Measurements from ENCODE around the gene MTOR. TPM values are rescaled to one million over a fixed set of nuclear protein-coding genes. Genes with fewer than 3 reads are reported as not detected.

The MTOR gene
- total RNA-seq, 6 experiments from 2014 or later = 36.6 to 41.2 (median 38.2) TPM

DNA sequence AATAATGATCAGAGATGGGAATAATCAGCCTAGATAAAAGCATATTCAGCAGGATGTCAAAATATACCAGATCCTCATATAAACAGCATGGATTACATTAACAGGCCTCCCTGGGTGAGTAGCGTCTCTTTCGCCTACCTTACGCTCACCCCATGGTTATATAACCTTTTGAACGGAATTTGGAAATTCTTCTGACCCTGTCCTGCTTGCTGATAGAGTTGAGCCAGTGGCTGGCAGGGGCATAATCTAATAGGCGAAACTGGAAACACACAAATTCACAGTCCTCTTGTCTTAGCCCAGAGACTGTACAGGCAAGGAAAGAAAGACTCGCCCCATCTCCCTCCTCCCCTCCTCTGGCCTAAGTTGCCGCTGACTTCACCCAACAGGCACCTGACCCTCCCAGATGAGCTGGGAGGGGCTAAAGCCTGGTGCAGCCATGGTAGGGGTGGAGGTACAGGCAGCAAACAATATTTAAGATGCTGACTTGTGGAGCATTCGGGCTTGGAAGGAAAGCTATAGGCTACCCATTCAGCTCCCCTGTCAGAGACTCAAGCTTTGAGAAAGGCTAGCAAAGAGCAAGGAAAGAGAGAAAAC is 73.4 kb downstream of the MTOR start, which contains the start of gene ANGPTL7:
TSS of gene ANGPTL7 (plus strand) at position 498 of the 594 bp plus-strand sequence. CDS start 225 bp downstream, outside the sequence.
- H3K9me3 Mint-ChIP-seq = no peaks in the 10 kb centered on the region
- H3K4me1 Mint-ChIP-seq (ENCODE audit: low read depth) = no peaks in the 10 kb centered on the region
- H3K4me3 Mint-ChIP-seq = no peak within 1 kb of the TSS
- peaks cover 8% of the 10 kb centered on the region; the same call in 1 of the 2 replicates for H3K36me3 Mint-ChIP-seq (ENCODE audit: low read depth)
- DNase-seq = no peak
- TF ChIP-seq, protein P1, sequence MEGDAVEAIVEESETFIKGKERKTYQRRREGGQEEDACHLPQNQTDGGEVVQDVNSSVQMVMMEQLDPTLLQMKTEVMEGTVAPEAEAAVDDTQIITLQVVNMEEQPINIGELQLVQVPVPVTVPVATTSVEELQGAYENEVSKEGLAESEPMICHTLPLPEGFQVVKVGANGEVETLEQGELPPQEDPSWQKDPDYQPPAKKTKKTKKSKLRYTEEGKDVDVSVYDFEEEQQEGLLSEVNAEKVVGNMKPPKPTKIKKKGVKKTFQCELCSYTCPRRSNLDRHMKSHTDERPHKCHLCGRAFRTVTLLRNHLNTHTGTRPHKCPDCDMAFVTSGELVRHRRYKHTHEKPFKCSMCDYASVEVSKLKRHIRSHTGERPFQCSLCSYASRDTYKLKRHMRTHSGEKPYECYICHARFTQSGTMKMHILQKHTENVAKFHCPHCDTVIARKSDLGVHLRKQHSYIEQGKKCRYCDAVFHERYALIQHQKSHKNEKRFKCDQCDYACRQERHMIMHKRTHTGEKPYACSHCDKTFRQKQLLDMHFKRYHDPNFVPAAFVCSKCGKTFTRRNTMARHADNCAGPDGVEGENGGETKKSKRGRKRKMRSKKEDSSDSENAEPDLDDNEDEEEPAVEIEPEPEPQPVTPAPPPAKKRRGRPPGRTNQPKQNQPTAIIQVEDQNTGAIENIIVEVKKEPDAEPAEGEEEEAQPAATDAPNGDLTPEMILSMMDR (IDR thresholded peaks at IDR 0.05) = no peak
- peaks cover 2% of the 10 kb centered on the region; the same call in 1 of the 2 replicates for H3K27me3 Mint-ChIP-seq (ENCODE audit: insufficient read depth)
- H3K27ac Mint-ChIP-seq = no peak within 1 kb of the TSS

DNA sequence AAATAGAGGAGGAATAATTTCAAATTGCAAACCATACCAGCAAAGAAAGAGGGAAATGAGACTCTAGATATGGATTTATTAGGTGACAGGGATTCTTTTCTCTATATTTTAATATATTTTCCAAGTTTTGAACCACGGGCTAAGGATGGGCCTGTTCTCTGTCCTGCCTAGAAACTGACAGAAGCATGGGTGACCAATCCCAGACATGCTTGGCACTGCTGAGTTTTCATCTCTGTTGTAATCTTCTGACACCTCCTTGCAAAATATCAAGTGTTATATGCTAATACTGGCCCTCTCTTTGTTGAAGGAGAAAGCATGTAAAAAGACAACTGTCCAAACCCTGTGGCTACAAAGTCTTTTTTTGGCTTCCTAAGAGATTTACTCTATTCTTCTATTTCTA is 74.0 kb downstream of the MTOR start:
- TF ChIP-seq, protein P1 (IDR thresholded peaks at IDR 0.05) = no peak
- H3K9me3 Mint-ChIP-seq = no peaks in the 10 kb centered on the region
- H3K27me3 Mint-ChIP-seq (ENCODE audit: insufficient read depth) = peaks cover 2% of the 10 kb centered on the region; the same call in 1 of the 2 replicates
- no peak for DNase-seq
- H3K4me3 Mint-ChIP-seq = no peak overlapping the region
- H3K36me3 Mint-ChIP-seq (ENCODE audit: low read depth) = peaks cover 8% of the 10 kb centered on the region; the same call in 1 of the 2 replicates
- no peak overlapping the region for H3K27ac Mint-ChIP-seq
- H3K4me1 Mint-ChIP-seq (ENCODE audit: low read depth) = no peaks in the 10 kb centered on the region

DNA sequence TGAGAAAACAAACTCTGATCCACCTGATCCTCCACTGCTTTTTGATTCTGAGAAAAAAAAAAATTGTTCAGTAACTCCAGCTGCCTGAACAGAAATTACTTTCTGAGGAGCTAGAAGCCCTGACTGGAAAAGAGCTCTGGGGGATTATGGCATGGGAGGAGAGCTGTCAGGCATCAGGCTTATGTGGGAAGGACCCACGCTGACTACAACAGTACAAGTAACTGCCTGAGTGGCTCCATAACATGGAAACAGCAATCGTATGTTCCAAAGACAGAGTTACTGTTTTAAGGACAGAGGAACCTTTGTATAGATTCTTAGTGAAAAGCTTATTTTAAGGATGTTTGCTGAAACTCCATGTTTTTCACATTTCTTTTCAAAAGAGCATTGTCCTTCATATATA is 74.4 kb downstream of the MTOR start:
- no peaks in the 10 kb centered on the region for H3K4me1 Mint-ChIP-seq (ENCODE audit: low read depth)
- H3K9me3 Mint-ChIP-seq = no peaks in the 10 kb centered on the region
- H3K27me3 Mint-ChIP-seq (ENCODE audit: insufficient read depth) = peaks cover 2% of the 10 kb centered on the region; the same call in 1 of the 2 replicates
- no peak overlapping the region for H3K4me3 Mint-ChIP-seq
- peaks cover 8% of the 10 kb centered on the region; the same call in 1 of the 2 replicates for H3K36me3 Mint-ChIP-seq (ENCODE audit: low read depth)
- no peak for DNase-seq
- TF ChIP-seq, protein P1 (IDR thresholded peaks at IDR 0.05) = no peak
- H3K27ac Mint-ChIP-seq = no peak overlapping the region

DNA sequence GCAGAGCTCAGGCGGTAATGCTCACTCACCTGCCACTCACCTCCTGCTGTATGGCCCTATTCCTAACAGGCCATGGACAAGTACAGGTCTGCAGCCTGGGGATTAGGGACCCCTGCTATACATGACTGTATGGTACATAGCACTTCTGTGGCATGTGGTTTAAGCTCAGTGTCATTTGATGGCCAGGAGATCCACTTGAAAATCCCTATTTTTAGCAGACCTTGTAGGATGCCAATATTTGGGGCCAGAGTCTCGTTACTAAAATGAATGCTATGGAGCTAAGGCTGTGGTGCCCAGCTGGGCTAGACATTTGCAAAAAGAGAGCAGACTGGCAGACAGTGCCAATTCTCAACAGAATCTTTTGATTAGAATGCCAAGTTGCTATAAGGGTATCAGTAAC is 74.9 kb downstream of the MTOR start:
- Mint-ChIP-seq H3K4me3 (no peak overlapping the region), H3K36me3 (ENCODE audit: low read depth) (peaks cover 8% of the 10 kb centered on the region; the same call in 1 of the 2 replicates), H3K27ac (no peak overlapping the region), H3K27me3 (ENCODE audit: insufficient read depth) (peaks cover 2% of the 10 kb centered on the region; the same call in 1 of the 2 replicates), H3K4me1 (ENCODE audit: low read depth) (peaks cover 2% of the 10 kb centered on the region; the same call in 1 of the 2 replicates), H3K9me3 (no peaks in the 10 kb centered on the region)
- DNase-seq = no peak
- TF ChIP-seq, protein P1 (IDR thresholded peaks at IDR 0.05) = no peak

DNA sequence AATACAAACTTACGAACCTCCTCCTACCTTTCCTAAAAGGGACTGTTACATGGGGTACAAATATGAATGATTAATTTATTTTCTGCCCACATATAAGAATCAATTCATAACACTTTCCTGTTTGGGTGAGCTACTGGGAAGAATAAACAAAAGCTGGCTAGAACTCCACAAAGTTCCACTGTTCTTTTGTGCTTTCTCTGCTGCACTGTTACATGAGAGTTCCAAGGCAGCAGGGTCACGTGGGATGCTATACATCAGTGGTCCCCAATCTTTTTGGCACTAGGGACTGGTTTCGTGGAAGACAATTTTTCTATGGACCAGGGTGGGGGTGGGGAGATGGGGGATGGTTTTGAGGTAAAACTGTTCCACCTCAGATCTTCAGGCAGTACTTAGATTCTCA is 75.4 kb downstream of the MTOR start:
- TF ChIP-seq, protein P1 (IDR thresholded peaks at IDR 0.05) = no peak
- Mint-ChIP-seq H3K4me1 (ENCODE audit: low read depth) (peaks cover 7% of the 10 kb centered on the region; the same call in 1 of the 2 replicates), H3K27ac (no peak overlapping the region), H3K9me3 (no peaks in the 10 kb centered on the region), H3K4me3 (no peak overlapping the region), H3K27me3 (ENCODE audit: insufficient read depth) (peaks cover 2% of the 10 kb centered on the region; the same call in 1 of the 2 replicates), H3K36me3 (ENCODE audit: low read depth) (peaks cover 13% of the 10 kb centered on the region; the same call in 1 of the 2 replicates)
- DNase-seq = no peak

All from HFFc6 (cell line).